Renal pelvis (tissue), 4 donors: ENCODE data around the gene EYA2. TPM values are rescaled to one million over a fixed set of nuclear protein-coding genes. Genes with fewer than 3 reads are reported as not detected.
"Not testable (repeated sequence)": the region's sequence is repeated elsewhere in the genome, so short reads cannot be mapped to it uniquely, and the experiment has no call there.

ENCODE experiments used
- DNase-seq: peaks from one replicate; pipeline ENCODE4 v3.0.0-alpha.2; 2013
- polyA plus RNA-seq, 3 donors: library from polyadenylated mRNA; unstranded; fragments of 120-200 nt; gene quantifications; one replicate each; pipeline ENCODE4 v1.2.1, GENCODE V29; 2013; ENCODE audit not compliant: insufficient read length in 3 of 3

Gene EYA2
- polyA plus RNA-seq, 3 donors, result 0.53 to 0.81 (median 0.78) TPM

DNA sequence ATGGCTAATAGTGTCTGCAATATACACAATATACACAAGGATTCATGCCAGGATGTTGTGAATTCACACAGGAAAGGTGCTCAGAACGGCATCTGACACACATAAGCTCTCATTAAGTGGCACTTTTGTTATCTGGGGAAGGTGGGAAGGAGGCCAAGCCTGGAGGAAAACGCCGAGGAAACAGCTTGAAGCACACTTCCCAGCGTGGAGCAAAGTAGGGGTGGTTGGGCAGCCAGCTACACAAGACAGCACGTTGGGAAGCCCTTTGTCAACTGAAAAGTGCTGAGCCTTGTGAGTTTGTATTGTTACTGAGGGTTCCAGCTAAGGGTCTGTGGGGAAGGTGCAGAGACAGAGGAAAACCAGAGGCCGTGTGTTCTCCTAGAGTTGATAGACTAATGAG lies 280.9 kb downstream of the EYA2 start:
- DNase-seq, result no peak

DNA sequence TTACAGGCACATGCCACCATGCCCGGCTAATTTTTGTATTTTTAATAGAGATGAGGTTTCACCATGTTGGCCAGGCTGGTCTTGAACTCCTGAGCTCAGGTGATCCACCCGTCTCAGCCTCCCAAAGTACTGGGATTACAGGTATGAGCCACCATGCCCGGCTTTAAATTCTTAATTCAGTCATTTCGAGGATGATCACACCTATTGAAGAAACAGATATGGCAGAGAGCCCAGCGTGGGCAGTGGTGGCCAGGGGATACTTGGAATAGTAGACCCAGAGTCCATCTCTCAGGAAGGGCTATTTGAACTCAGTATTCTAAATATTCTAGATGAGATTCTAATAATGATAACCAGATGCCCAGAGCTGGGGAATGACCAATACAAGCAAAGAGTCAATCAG lies 281.6 kb downstream of the EYA2 start:
- DNase-seq, result not testable (repeated sequence)

DNA sequence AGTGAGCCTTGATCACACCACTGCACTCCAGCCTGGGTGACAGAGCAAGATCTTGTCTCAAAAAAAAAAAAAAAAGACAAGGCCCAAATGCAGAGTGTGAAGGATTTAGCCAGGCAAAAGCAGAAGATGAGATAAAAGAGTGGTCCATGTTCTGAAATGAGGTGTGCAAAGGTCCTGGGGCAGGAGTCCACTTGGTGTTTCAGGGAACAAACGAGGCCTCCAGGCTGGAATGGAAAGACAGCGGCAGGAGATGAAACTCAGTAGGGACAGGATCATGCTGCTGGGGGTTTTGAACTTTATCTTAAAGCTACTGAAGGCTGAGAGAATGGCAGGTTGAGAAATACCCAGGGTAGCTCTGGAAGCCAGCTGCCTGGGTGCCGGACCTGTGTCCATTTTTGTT lies 283.6 kb downstream of the EYA2 start:
- no peak for DNase-seq

DNA sequence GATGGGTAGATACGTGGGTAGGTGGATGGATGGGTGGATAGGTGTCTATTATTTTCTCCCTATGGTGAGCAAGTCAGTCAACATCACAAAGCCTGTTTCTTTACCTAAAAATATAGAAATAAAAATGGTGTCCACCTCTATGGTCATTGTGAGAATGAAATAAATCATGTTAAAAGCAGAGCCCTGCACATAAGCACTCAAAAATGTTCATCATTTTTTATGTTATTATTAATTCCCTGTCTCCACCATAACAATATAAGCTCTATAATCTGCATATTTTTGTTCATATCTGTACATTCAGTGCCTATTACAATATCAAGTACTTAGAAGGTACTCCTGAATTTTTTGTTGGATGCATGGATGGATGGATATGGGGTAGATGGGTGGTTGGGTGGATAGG lies 284.2 kb downstream of the EYA2 start:
- no peak for DNase-seq

DNA sequence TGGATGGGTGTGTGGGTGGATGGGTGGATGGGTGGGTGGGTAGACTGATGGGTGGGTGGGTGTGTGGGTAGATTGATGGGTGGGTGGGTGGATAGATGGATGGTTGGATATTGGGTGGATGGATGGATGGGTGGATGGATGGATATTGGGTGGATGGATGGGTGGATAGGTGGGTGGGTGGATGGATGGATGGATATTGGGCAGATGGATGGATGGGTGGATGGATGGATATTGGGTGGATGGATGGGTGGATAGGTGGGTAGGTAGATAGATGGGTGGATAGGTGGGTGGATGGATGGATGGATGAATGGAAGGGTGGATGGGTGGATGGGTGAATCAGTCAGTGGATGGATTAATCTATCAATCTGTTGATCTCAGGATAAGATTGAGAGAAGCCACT lies 284.6 kb downstream of the EYA2 start:
- DNase-seq, result no peak

DNA sequence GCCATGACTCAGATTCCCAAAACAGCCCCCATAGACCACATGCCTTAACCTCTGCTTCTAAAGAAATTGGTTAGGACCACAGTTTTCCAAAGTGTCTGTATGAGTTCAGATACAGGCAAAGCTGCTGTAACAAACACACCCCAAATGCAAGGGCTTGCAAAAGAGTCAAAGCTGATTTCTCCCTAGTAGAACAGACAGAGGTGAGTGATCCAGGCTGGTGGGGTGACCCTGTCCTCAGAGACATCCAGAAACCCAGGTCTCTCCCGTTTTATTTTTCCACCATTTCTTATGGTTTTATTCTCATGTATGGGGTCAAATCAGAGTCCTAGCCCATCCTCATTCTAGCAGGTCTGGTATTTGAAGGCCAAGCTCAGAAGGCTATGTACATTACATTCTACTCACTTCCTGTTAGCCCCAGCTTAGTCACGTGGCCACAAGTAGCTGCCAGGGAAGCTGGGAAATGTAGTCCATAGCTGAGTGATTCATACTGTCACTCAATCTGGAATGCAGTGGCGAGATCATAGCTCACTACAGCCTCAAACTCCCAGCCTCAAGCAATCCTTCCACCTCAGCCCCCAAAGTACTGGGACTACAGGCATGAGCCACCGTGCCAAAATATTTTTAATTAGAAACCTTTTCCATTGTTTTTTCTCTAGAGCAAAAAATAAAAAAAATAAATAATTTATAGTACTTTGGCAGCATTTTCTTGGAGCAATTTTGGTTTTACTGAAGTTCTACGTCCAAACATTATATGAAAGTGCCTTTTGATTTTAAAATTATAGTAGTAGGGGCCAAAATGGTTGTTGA lies 286.6 kb downstream of the EYA2 start:
- no peak for DNase-seq

DNA sequence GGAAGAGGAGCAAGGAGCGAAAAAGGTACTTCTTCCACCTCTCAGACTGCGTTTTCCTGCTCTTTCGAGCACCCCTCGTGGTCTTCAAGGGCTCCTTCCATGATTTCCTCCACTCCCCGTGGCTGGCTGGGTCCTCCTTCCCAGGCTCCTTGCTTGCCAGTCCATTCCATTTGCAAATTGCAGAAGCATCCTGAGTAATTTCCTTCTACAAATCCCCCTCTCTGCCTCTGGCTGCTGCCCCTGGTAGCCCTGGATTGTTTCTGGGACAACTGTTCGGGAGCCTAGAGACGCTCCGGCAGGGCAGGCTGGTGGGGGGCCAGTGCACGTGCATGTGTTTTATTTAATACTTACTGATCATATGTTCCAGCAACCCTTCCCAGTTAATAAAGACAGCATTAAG lies 288.7 kb downstream of the EYA2 start:
- DNase-seq, result no peak

DNA sequence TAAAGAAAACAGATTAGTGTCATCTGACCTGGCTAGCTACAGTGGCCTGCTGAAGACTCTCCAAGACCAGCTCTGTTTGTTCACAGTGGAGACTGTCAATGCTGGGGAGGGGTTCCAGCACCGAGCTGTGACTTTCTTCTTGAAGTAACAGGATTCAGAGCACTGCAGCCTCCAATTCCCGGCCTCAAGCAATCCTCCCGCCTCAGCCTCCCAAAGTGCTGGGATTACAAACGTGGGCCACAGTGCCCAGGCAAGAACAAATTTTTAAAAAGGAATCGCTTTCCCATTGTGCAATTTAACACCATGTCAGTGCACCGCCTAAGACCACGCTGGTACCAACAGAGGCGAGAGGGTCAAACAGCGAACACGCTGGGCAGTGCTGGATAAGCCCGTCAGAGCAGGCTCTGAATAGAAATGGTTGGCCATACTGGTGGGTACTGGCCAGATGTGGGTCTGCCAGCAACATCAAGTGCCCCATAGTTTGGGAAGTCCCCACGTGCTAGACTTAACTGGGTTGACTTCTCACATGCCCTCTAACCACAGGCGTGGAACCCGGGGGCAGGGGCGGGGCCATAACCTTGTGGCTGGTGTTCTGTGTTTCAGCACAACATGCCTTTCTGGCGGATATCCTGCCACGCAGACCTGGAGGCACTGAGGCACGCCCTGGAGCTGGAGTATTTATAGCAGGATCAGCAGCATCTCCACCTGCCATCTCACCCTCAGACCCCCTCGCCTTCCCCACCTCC lies 293.0 kb downstream of the EYA2 start:
- DNase-seq, result no peak

DNA sequence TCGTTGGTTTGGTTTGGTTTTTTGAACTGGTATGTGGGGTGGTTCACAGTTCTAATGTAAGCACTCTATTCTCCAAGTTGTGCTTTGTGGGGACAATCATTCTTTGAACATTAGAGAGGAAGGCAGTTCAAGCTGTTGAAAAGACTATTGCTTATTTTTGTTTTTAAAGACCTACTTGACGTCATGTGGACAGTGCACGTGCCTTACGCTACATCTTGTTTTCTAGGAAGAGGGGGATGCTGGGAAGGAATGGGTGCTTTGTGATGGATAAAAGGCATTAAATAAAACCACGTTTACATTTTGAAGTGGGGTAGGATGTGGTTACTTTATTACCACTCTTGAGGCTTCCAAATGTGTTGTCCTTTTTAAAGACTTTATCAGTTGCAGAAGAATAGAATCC lies 293.9 kb downstream of the EYA2 start:
- DNase-seq, result no peak

DNA sequence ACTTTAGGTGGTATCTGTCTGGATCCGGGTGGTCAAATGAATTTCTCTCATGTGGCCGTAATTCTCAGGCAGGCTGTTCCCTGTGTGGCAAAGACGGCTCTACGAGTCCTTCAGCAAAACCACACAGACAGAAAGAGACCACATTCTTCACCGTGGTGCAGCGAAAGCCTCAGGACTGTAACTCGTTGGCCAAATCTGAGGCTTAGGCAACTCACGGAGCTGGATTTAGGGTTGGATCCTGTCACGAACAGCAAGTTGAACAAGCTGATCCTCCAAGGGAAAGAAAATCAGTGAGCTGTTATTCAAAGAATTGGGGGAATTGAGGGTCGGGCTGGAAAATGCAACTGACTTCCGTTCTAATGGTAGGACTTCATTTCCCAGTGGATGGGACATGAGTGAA lies 294.4 kb downstream of the EYA2 start:
- no peak for DNase-seq

DNA sequence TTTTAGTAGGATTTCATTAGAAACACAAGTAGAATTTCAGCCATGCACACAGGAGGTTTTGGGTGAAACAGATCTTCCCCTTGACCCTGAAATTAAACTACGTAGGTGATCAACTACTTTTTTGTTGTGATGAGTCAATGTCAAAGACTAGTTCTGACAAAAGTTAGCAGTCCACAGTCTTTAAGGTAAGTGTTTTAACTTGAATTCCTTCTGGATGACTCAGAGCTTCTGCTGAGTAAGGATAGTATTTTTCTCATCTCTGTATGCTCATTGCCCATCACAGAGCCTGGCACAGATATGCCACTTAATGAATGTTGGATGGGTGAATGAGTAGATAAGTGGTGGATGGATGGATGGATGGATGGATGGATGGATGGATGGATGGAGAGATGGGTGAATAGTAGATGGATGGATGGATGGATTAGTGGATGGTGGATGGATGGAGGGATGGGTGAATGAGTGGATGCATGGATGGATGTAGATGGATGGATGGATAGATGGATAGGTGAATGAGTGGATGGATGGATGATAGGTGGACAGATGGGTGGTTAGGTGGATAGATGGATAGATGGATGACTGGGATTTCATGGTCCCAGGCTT lies 296.5 kb downstream of the EYA2 start:
- no peak for DNase-seq

DNA sequence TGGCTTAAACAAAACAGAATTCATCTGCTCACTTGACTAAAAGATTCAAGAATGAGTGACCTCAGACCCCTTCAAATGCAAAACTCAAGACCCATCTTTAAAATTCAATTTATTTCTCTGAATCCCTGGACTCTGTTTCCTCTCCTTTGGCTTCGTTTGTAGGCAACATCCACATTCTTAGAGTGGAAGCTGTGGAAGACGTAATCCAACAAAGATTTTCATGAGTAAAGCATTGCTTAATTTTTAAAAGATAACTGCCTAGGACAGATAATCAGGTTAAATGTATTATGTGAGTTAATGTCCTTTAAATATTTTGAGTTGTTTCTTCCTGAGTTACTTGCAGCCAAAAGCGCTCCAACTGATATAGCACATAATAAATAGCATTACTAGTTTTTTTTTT lies 297.3 kb downstream of the EYA2 start:
- no peak for DNase-seq

DNA sequence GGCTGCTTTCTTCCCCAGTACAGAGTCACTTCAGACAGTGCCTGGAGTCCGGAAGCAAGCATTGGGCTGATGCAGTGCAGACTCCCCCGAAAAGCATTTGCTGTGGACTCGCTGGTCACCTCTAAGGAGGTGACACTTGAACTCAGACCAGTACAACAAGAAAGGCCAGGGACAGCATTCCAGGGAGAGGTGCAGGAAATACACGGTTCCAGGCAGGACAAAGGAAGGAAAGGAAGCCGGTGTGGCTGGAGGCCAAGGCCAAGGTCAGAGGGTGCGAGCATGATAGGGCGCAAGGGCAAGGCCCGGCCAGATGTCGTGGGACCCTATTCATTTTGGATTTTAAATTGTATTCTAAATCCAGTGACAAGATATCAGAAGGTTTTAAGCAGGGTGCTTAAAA lies 300.9 kb downstream of the EYA2 start:
- DNase-seq, result no peak

DNA sequence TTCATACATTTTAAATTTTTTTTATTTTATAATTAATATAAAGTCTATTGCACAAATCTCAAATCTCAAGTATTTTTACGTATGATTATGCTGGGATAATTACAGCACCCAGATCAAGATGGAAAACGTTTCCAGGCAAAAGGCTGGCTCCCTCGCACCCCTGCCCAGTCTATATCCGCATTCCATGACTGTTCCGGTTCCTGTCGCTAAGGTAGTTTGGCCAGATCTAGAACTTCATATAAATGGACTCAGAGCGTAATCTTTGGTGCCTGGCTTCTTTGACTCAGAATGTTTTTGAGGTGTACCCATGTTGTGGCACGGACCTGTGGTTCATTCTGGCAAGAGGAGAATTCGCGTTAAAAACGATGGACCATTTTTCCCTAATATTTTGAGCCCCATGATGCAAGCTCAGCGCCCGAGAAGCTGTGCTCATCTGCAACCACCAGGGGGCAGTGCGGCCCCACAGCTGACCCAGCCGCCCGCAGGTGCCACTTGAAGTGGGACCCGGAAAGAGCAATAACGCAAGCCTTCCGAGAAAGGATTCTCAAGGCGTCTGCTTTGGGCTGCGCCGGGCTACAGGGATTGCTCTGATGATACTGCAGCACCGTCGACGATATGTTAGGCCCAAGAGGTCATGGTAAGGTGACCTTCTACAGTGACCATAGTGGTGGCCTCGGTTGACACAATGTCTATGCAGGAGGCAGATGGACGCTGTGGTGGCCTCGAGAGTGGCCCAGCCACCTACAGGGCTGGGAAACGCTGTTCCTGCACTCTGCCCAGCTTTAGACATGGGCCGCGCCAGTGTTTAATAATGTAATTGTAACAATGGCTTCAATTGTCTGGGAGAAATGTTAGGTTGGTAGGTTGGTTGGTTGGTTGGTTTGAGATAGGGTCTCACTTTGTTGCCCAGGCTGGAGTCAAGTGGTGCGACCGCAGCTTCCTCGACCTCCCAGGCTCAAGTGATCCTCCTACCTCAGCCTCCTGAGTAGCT lies 301.7 kb downstream of the EYA2 start:
- peak; percentile 50 for DNase-seq

DNA sequence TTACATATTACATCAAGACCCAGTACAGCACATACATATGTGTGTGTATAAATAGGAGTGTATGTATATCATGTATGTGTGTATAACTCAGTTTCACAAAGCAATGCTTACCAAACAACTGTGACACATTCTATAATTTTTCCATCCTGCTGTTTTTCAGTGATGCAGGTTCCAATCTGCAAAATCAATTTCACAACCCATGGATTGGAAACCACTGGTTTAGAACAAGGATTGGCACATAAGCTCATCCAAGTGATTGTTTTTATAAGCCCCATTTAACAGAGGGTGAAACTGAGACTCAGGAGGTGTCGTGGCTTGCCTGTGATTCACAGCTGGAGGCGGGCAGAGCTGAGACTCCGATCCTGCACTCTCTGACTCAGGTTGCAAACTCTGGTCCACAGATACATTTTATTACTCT lies 303.6 kb downstream of the EYA2 start:
- DNase-seq, result no peak

DNA sequence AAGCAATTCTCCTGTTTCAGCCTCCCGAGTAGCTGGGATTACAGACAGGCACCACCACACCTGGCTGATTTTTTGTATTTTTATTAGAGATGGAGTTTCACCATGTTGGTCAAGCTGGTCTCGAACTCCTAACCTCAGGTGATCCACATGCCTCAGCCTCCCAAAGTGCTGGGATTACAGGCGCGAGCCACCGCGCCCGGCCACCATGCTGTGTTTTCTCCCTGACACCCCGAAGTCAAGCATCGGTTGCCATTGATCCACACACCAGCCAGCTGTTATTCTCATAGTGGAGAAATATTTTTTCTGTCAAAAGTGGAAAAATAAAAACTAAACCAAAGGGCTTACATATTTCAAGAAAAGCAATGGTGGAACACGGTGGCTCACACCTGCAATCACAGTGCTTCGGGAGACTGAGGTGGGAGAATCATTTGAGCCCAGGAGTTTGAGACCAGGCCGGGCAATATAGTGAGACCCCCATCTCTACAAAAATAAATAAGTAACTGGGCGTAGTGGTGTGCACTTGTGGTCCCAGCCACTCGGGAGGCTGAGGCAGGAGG lies 304.4 kb downstream of the EYA2 start:
- no peak for DNase-seq

DNA sequence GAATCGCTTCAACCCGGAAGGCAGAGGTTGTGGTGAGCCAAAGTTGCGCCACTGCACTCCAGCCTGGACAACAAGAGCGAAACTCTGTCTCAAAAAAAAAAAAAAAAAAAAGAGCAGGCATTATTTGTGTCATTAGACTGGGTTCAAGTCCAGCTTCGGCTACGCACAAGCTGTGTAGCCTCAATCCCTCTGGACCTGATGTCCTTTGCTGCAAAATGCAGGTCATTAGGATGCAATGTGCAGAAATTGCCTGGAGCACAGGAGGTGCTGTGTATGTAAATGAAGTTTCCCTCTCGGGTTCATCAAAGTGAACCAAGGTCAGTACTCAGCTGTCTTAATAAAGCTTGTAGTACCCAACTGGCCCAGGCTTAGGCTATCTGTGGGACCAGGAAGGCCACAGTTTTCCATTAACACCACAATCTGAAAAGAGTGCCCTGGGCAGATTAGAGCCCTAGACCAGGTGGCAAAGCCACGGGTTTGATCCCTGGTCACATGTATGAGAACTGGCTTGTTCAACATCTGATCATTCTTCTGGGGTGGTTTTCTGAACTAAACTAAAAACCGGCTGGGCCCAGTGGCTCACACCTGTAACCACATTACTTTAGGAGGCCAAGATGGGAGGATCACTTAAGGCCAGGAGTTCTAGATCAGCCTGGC lies 306.6 kb downstream of the EYA2 start:
- DNase-seq, result no peak

DNA sequence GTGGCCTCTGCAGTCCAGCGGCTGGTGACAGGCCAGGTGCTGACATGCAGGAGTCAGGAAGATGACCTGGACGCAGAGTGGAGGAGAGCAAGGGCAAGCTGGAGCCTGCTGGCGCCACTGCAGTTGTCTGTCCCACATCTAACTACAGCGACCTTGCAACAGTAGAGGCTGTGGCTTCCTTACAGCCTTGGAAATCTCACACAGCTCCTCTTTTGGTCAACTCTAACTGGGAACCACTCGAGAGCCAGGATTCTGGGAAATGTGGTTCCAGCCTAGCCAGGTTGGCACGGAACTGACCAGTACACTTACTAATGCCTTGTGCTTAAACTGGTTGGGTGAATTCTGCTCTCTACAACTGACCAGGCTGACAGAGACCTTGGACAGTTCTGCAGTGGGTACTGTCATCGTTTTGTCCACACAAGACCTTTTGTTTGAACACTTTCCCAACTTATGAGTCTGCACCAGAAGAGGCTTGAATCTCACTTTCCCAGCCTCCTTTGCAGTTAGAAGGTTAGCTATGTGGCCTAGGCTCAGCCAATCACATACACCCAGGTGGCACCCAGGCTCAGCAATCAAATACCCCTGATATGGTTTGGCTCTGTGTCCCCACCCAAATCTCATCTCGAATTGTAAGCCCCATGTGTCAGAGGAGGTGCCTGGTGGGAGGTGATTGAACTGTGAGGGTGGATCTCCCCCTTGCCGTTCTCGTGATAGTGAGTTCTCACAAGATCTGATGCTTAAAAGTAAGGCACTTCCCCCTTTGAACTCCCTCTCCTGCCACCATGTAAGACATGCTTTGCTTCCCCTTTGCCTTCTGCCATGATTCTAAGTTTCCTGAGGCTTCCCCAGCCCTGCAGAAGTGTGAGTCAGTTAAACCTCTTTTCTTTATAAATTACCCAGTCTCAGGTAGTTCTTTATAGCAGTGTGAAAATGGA lies 308.4 kb downstream of the EYA2 start:
- DNase-seq, result no peak

DNA sequence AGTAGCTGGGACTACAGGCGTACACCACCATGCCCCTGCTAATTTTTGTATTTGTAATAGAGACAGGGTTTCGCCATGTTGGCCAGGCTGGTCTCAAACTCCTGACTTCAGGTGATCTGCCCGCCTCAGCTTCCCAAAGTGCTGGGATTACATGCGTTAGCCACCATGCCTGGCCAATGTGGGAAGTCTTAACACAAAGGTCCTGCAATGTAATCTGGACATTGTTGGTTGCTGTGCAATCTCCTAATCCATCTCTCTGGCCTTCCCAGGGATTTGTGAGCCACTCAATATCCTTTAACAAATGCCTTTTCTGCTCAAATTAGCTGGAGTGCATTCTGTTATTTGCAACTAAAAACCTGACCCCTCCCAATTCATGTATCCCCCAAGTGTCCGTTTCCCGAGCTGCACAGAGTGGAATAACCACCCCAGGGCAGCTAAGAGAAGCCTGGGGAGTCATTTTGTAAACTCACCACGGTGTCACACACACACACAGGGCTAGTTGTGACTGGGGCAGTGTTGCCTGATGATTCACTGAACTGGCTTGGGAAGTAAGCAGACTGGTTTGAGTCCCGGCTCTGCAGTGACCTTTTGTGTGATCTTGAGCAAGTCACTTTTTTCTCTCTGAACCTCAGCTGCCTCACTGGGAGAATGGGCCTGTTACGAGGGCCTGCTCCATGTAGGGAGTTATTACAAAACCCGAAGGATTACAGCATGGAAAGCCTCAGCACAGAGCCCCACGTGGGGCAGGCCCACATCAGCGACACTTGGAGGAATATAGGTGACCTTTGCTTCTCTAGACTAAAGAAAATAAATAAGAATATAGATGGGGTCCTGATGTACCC lies 309.6 kb downstream of the EYA2 start:
- no peak for DNase-seq
